Measurements from ENCODE around the gene OXSR1.
"Not testable (repeated sequence)": the region's sequence is repeated elsewhere in the genome, so short reads cannot be mapped to it uniquely, and the experiment has no call there.

Gene OXSR1

GRCh38 chr3:38222032-38222634 lies 56.8 kb downstream of the OXSR1 start:
- Histone ChIP-seq H3K4me3 (ENCODE audit: low read depth in 1 of 2, low read length in 2 of 2) (no peak overlapping the region), H3K4me1 (ENCODE audit: control insufficient read depth in 1 of 2, insufficient read depth in 2 of 2, low read length in 2 of 2) (no peaks in the 10 kb centered on the region), H3K9me3 (ENCODE audit: control insufficient read depth in 1 of 2, low read length in 2 of 2) (no peaks in the 10 kb centered on the region), H3K27ac (ENCODE audit: low read depth, low read length) (no peak overlapping the region), H3K27me3 (ENCODE audit: control insufficient read depth in 1 of 2, insufficient read depth in 2 of 2, low read length in 2 of 2) (no peaks in the 10 kb centered on the region), H3K36me3 (ENCODE audit: control insufficient read depth in 1 of 2, insufficient read depth in 2 of 2, low read length in 2 of 2) (peaks cover 0 to 40% of the 10 kb centered on the region in 2 donors), H3K9ac (ENCODE audit: low read depth in 1 of 2, low read length in 2 of 2) (no peak overlapping the region)

- H3K9ac ChIP-seq (ENCODE audit: low read depth in 1 of 2, low read length in 2 of 2): no peak overlapping the region
- H3K4me3 ChIP-seq (ENCODE audit: low read depth in 1 of 2, low read length in 2 of 2): no peak overlapping the region
- H3K27me3 ChIP-seq (ENCODE audit: control insufficient read depth in 1 of 2, insufficient read depth in 2 of 2, low read length in 2 of 2): no peaks in the 10 kb centered on the region
- H3K4me1 ChIP-seq (ENCODE audit: control insufficient read depth in 1 of 2, insufficient read depth in 2 of 2, low read length in 2 of 2): no peaks in the 10 kb centered on the region
- H3K36me3 ChIP-seq (ENCODE audit: control insufficient read depth in 1 of 2, insufficient read depth in 2 of 2, low read length in 2 of 2): peaks cover 3 to 41% of the 10 kb centered on the region in 2 donors
- no peak overlapping the region for H3K27ac ChIP-seq (ENCODE audit: low read depth, low read length)
- H3K9me3 ChIP-seq (ENCODE audit: control insufficient read depth in 1 of 2, low read length in 2 of 2): no peaks in the 10 kb centered on the region
Observed at GRCh38 chr3:38224357-38224756, 59.0 kb downstream of the OXSR1 start.

- Histone ChIP-seq H3K4me1 (ENCODE audit: control insufficient read depth in 1 of 2, insufficient read depth in 2 of 2, low read length in 2 of 2) (no peaks in the 10 kb centered on the region), H3K9ac (ENCODE audit: low read depth in 1 of 2, low read length in 2 of 2) (no peak overlapping the region), H3K27me3 (ENCODE audit: control insufficient read depth in 1 of 2, insufficient read depth in 2 of 2, low read length in 2 of 2) (no peaks in the 10 kb centered on the region), H3K9me3 (ENCODE audit: control insufficient read depth in 1 of 2, low read length in 2 of 2) (no peaks in the 10 kb centered on the region), H3K36me3 (ENCODE audit: control insufficient read depth in 1 of 2, insufficient read depth in 2 of 2, low read length in 2 of 2) (peaks cover 3 to 48% of the 10 kb centered on the region in 2 donors), H3K4me3 (ENCODE audit: low read depth in 1 of 2, low read length in 2 of 2) (no peak overlapping the region), H3K27ac (ENCODE audit: low read depth, low read length) (no peak overlapping the region)
Observed at GRCh38 chr3:38226273-38226672, 60.9 kb downstream of the OXSR1 start.

GRCh38 chr3:38227989-38228388 lies 62.7 kb downstream of the OXSR1 start:
- H3K9ac ChIP-seq (ENCODE audit: low read depth in 1 of 2, low read length in 2 of 2): no peak overlapping the region

GRCh38 chr3:38229036-38229435 lies 63.7 kb downstream of the OXSR1 start:
- H3K36me3 ChIP-seq (ENCODE audit: control insufficient read depth in 1 of 2, insufficient read depth in 2 of 2, low read length in 2 of 2): peaks cover 3 to 50% of the 10 kb centered on the region in 2 donors
- H3K4me3 ChIP-seq (ENCODE audit: low read depth in 1 of 2, low read length in 2 of 2): no peak overlapping the region
- H3K4me1 ChIP-seq (ENCODE audit: control insufficient read depth in 1 of 2, insufficient read depth in 2 of 2, low read length in 2 of 2): no peaks in the 10 kb centered on the region
- no peak overlapping the region for H3K27ac ChIP-seq (ENCODE audit: low read depth, low read length)
- no peaks in the 10 kb centered on the region for H3K9me3 ChIP-seq (ENCODE audit: control insufficient read depth in 1 of 2, low read length in 2 of 2)
- no peaks in the 10 kb centered on the region for H3K27me3 ChIP-seq (ENCODE audit: control insufficient read depth in 1 of 2, insufficient read depth in 2 of 2, low read length in 2 of 2)
- no peak overlapping the region for H3K9ac ChIP-seq (ENCODE audit: low read depth in 1 of 2, low read length in 2 of 2)

More at GRCh38 chr3:38227989-38228388, 62.7 kb downstream of the OXSR1 start:
- Histone ChIP-seq H3K4me3 (ENCODE audit: low read depth in 1 of 2, low read length in 2 of 2) (no peak overlapping the region), H3K36me3 (ENCODE audit: control insufficient read depth in 1 of 2, insufficient read depth in 2 of 2, low read length in 2 of 2) (peaks cover 3 to 48% of the 10 kb centered on the region in 2 donors), H3K4me1 (ENCODE audit: control insufficient read depth in 1 of 2, insufficient read depth in 2 of 2, low read length in 2 of 2) (no peaks in the 10 kb centered on the region), H3K27me3 (ENCODE audit: control insufficient read depth in 1 of 2, insufficient read depth in 2 of 2, low read length in 2 of 2) (no peaks in the 10 kb centered on the region), H3K9me3 (ENCODE audit: control insufficient read depth in 1 of 2, low read length in 2 of 2) (no peaks in the 10 kb centered on the region), H3K27ac (ENCODE audit: low read depth, low read length) (no peak overlapping the region)

- peaks cover 0 to 6% of the 10 kb centered on the region in 2 donors for H3K9me3 ChIP-seq (ENCODE audit: control insufficient read depth in 1 of 2, low read length in 2 of 2)
- H3K27ac ChIP-seq (ENCODE audit: low read depth, low read length): no peak overlapping the region
- H3K27me3 ChIP-seq (ENCODE audit: control insufficient read depth in 1 of 2, insufficient read depth in 2 of 2, low read length in 2 of 2): no peaks in the 10 kb centered on the region
- H3K4me1 ChIP-seq (ENCODE audit: control insufficient read depth in 1 of 2, insufficient read depth in 2 of 2, low read length in 2 of 2): no peaks in the 10 kb centered on the region
- no peak overlapping the region for H3K9ac ChIP-seq (ENCODE audit: low read depth in 1 of 2, low read length in 2 of 2)
- H3K36me3 ChIP-seq (ENCODE audit: control insufficient read depth in 1 of 2, insufficient read depth in 2 of 2, low read length in 2 of 2): peaks cover 8 to 42% of the 10 kb centered on the region in 2 donors
- H3K4me3 ChIP-seq (ENCODE audit: low read depth in 1 of 2, low read length in 2 of 2): no peak overlapping the region
Observed at GRCh38 chr3:38232701-38233100, 67.4 kb downstream of the OXSR1 start.

- Histone ChIP-seq H3K4me3 (ENCODE audit: low read depth in 1 of 2, low read length in 2 of 2) (no peak overlapping the region), H3K9ac (ENCODE audit: low read depth in 1 of 2, low read length in 2 of 2) (no peak overlapping the region), H3K27ac (ENCODE audit: low read depth, low read length) (no peak overlapping the region), H3K9me3 (ENCODE audit: control insufficient read depth in 1 of 2, low read length in 2 of 2) (peaks cover 0 to 20% of the 10 kb centered on the region in 2 donors), H3K27me3 (ENCODE audit: control insufficient read depth in 1 of 2, insufficient read depth in 2 of 2, low read length in 2 of 2) (no peaks in the 10 kb centered on the region), H3K36me3 (ENCODE audit: control insufficient read depth in 1 of 2, insufficient read depth in 2 of 2, low read length in 2 of 2) (peaks cover 14 to 59% of the 10 kb centered on the region in 2 donors), H3K4me1 (ENCODE audit: control insufficient read depth in 1 of 2, insufficient read depth in 2 of 2, low read length in 2 of 2) (no peaks in the 10 kb centered on the region)
Observed at GRCh38 chr3:38235466-38235865, 70.1 kb downstream of the OXSR1 start.

- Histone ChIP-seq H3K9me3 (ENCODE audit: control insufficient read depth in 1 of 2, low read length in 2 of 2) (peaks cover 0 to 20% of the 10 kb centered on the region in 2 donors), H3K27ac (ENCODE audit: low read depth, low read length) (no peak overlapping the region), H3K27me3 (ENCODE audit: control insufficient read depth in 1 of 2, insufficient read depth in 2 of 2, low read length in 2 of 2) (no peaks in the 10 kb centered on the region), H3K36me3 (ENCODE audit: control insufficient read depth in 1 of 2, insufficient read depth in 2 of 2, low read length in 2 of 2) (peaks cover 19 to 47% of the 10 kb centered on the region in 2 donors), H3K4me1 (ENCODE audit: control insufficient read depth in 1 of 2, insufficient read depth in 2 of 2, low read length in 2 of 2) (no peaks in the 10 kb centered on the region), H3K4me3 (ENCODE audit: low read depth in 1 of 2, low read length in 2 of 2) (no peak overlapping the region), H3K9ac (ENCODE audit: low read depth in 1 of 2, low read length in 2 of 2) (no peak overlapping the region)
Observed at GRCh38 chr3:38238416-38239008, 73.2 kb downstream of the OXSR1 start.

- H3K4me1 ChIP-seq (ENCODE audit: control insufficient read depth in 1 of 2, insufficient read depth in 2 of 2, low read length in 2 of 2); H3K4me3 ChIP-seq (ENCODE audit: low read depth in 1 of 2, low read length in 2 of 2): not testable (repeated sequence)
- H3K36me3 ChIP-seq (ENCODE audit: control insufficient read depth in 1 of 2, insufficient read depth in 2 of 2, low read length in 2 of 2): peaks cover 29 to 48% of the 10 kb centered on the region in 2 donors
Observed at GRCh38 chr3:38242812-38243211, 77.5 kb downstream of the OXSR1 start.

GRCh38 chr3:38245930-38246329 lies 80.6 kb downstream of the OXSR1 start:
- Histone ChIP-seq H3K27me3 (ENCODE audit: control insufficient read depth in 1 of 2, insufficient read depth in 2 of 2, low read length in 2 of 2) (no peaks in the 10 kb centered on the region), H3K36me3 (ENCODE audit: control insufficient read depth in 1 of 2, insufficient read depth in 2 of 2, low read length in 2 of 2) (peaks cover 38 to 43% of the 10 kb centered on the region in 2 donors), H3K9ac (ENCODE audit: low read depth in 1 of 2, low read length in 2 of 2) (no peak overlapping the region), H3K9me3 (ENCODE audit: control insufficient read depth in 1 of 2, low read length in 2 of 2) (no peaks in the 10 kb centered on the region), H3K4me3 (ENCODE audit: low read depth in 1 of 2, low read length in 2 of 2) (no peak overlapping the region), H3K27ac (ENCODE audit: low read depth, low read length) (no peak overlapping the region), H3K4me1 (ENCODE audit: control insufficient read depth in 1 of 2, insufficient read depth in 2 of 2, low read length in 2 of 2) (no peaks in the 10 kb centered on the region)

More at GRCh38 chr3:38242812-38243211, 77.5 kb downstream of the OXSR1 start:
- peaks cover 0 to 13% of the 10 kb centered on the region in 2 donors for H3K9me3 ChIP-seq (ENCODE audit: control insufficient read depth in 1 of 2, low read length in 2 of 2)
- not testable (repeated sequence) for H3K27me3 ChIP-seq (ENCODE audit: control insufficient read depth in 1 of 2, insufficient read depth in 2 of 2, low read length in 2 of 2); H3K9ac ChIP-seq (ENCODE audit: low read depth in 1 of 2, low read length in 2 of 2); H3K27ac ChIP-seq (ENCODE audit: low read depth, low read length)
